Renal cortical epithelial cell (primary cell): ENCODE results near the gene HNRNPA2B1. TPM values are rescaled to one million over a fixed set of nuclear protein-coding genes. Genes with fewer than 3 reads are reported as not detected.
"Not testable (repeated sequence)": the region's sequence is repeated elsewhere in the genome, so short reads cannot be mapped to it uniquely, and the experiment has no call there.

Experiments used
- DNase-seq: peaks from one replicate; pipeline ENCODE4 v3.0.0-alpha.2; 2011; ENCODE audit warnings: low read depth
- total RNA-seq: library from RNA; depleted of rRNA; stranded (reverse); fragments of >200 nt; gene quantifications from 2 replicates; pipeline ENCODE4 v1.2.3, GENCODE V29; 2014

The HNRNPA2B1 gene
- total RNA-seq, 1 donor from 2014 or later = 220 TPM

GRCh38 chr7:26166684-26167266 is 33.8 kb downstream of the HNRNPA2B1 start:
- peak; percentile 64 for DNase-seq

GRCh38 chr7:26165950-26166683 is 34.4 kb downstream of the HNRNPA2B1 start:
- no peak for DNase-seq

GRCh38 chr7:26163804-26164203 is 36.7 kb downstream of the HNRNPA2B1 start:
- DNase-seq = not testable (repeated sequence)

GRCh38 chr7:26162431-26162830 is 38.1 kb downstream of the HNRNPA2B1 start:
- no peak for DNase-seq

GRCh38 chr7:26160896-26161295 is 39.6 kb downstream of the HNRNPA2B1 start:
- no peak for DNase-seq

GRCh38 chr7:26159243-26159642 is 41.3 kb downstream of the HNRNPA2B1 start:
- DNase-seq = peak; percentile 84

GRCh38 chr7:26157520-26158105 is 42.9 kb downstream of the HNRNPA2B1 start:
- no peak for DNase-seq

- DNase-seq = peak; percentile 96
Measured at GRCh38 chr7:26156451-26157420, 43.8 kb downstream of the HNRNPA2B1 start.

GRCh38 chr7:26155531-26156375 is 44.8 kb downstream of the HNRNPA2B1 start:
- DNase-seq = peak; percentile 86

- peak; percentile 67 for DNase-seq
Measured at GRCh38 chr7:26153823-26154783, 46.4 kb downstream of the HNRNPA2B1 start.

- peak; percentile 43 for DNase-seq
Measured at GRCh38 chr7:26153241-26153822, 47.2 kb downstream of the HNRNPA2B1 start.

- not testable (repeated sequence) for DNase-seq
Measured at GRCh38 chr7:26152782-26153240, 47.7 kb downstream of the HNRNPA2B1 start.

GRCh38 chr7:26151953-26152781 is 48.4 kb downstream of the HNRNPA2B1 start, which contains the start of gene NFE2L3:
Gene NFE2L3 (plus strand): TSS chr7:26152198. CDS start chr7:26152499, 301 bp downstream.
- DNase-seq = peak; percentile 52

- DNase-seq = no peak
Measured at GRCh38 chr7:26151650-26151952, 48.9 kb downstream of the HNRNPA2B1 start.

GRCh38 chr7:26151096-26151495 is 49.5 kb downstream of the HNRNPA2B1 start:
- no peak for DNase-seq

- no peak for DNase-seq
Measured at GRCh38 chr7:26149391-26149977, 51.1 kb downstream of the HNRNPA2B1 start.

GRCh38 chr7:26148307-26148700 is 52.2 kb downstream of the HNRNPA2B1 start:
- DNase-seq = not testable (repeated sequence)
